ENCODE measurements around the gene TBC1D22A. TPM values are rescaled to one million over a fixed set of nuclear protein-coding genes. Genes with fewer than 3 reads are reported as not detected.

The TBC1D22A gene
- total and polyA plus RNA-seq, 2 experiments from 2014 or later = 9.6 to 13.3 TPM

GRCh38 chr22:46958658-46959057, 196.2 kb downstream of the TBC1D22A start (continued):
- TF ChIP-seq EZH2phosphoT487 (IDR thresholded peaks at IDR 0.05; ENCODE audit: unreplicated experiment) (no peak), CREB1 (CRISPR knock-in tag; IDR thresholded peaks at IDR 0.05; ENCODE audit: low read depth) (no peak), EZH2 (IDR thresholded peaks at IDR 0.05; ENCODE audit: low read depth, unreplicated experiment) (no peak), POLR2AphosphoS5 (IDR thresholded peaks at IDR 0.05; ENCODE audit: low read depth) (no peak), NANOG (IDR thresholded peaks at IDR 0.05; ENCODE audit: borderline replicate concordance) (no peak), ZNF114 (CRISPR knock-in tag; IDR thresholded peaks at IDR 0.05) (no peak), ZNF331 (CRISPR knock-in tag; IDR thresholded peaks at IDR 0.05; ENCODE audit: low read depth) (no peak), STAT1 (IDR thresholded peaks at IDR 0.05; ENCODE audit: unreplicated experiment) (no peak)
- TF ChIP-seq, protein P1, sequence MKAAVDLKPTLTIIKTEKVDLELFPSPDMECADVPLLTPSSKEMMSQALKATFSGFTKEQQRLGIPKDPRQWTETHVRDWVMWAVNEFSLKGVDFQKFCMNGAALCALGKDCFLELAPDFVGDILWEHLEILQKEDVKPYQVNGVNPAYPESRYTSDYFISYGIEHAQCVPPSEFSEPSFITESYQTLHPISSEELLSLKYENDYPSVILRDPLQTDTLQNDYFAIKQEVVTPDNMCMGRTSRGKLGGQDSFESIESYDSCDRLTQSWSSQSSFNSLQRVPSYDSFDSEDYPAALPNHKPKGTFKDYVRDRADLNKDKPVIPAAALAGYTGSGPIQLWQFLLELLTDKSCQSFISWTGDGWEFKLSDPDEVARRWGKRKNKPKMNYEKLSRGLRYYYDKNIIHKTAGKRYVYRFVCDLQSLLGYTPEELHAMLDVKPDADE (IDR thresholded peaks at IDR 0.05) = no peak
- TF ChIP-seq, protein P2, sequence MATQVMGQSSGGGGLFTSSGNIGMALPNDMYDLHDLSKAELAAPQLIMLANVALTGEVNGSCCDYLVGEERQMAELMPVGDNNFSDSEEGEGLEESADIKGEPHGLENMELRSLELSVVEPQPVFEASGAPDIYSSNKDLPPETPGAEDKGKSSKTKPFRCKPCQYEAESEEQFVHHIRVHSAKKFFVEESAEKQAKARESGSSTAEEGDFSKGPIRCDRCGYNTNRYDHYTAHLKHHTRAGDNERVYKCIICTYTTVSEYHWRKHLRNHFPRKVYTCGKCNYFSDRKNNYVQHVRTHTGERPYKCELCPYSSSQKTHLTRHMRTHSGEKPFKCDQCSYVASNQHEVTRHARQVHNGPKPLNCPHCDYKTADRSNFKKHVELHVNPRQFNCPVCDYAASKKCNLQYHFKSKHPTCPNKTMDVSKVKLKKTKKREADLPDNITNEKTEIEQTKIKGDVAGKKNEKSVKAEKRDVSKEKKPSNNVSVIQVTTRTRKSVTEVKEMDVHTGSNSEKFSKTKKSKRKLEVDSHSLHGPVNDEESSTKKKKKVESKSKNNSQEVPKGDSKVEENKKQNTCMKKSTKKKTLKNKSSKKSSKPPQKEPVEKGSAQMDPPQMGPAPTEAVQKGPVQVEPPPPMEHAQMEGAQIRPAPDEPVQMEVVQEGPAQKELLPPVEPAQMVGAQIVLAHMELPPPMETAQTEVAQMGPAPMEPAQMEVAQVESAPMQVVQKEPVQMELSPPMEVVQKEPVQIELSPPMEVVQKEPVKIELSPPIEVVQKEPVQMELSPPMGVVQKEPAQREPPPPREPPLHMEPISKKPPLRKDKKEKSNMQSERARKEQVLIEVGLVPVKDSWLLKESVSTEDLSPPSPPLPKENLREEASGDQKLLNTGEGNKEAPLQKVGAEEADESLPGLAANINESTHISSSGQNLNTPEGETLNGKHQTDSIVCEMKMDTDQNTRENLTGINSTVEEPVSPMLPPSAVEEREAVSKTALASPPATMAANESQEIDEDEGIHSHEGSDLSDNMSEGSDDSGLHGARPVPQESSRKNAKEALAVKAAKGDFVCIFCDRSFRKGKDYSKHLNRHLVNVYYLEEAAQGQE (IDR thresholded peaks at IDR 0.05; ENCODE audit: unreplicated experiment) = no peak

DNA sequence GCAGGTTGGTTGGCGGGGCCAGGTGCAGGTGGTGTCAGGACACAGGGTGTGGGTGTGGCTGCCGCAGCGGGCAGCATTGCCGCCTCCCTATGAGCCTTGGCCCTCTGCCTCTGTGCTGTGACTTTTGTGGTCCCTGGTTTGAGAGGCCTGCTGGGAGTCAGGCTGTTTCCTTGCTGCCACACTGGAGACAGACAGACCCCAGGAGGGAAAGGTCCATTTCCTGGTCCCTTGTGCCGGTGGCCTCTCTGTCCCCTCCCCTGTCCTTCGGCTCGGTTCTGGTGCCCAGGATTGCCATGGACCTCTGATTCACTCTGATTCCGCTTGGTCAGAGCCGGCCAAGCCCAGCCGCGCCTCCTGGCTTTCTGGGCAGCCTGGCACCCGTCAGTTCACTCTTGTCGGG, 196.9 kb downstream of the TBC1D22A start:
- H4K20me1 ChIP-seq (replicated peaks; ENCODE audit: insufficient read depth) = no peaks in the 10 kb centered on the region; the same call in 1 of the 2 replicates
- DNase-seq (ENCODE audit: low spot score) = no peak
- H3K4me1 Mint-ChIP-seq = peaks cover 27% of the 10 kb centered on the region
- no peak overlapping the region for H3K4me2 ChIP-seq
- no peaks in the 10 kb centered on the region for H3K9me3 Mint-ChIP-seq
- no peaks in the 10 kb centered on the region for H3K27me3 ChIP-seq (ENCODE audit: insufficient read depth)
- no peaks in the 10 kb centered on the region for H3K36me3 Mint-ChIP-seq (ENCODE audit: low read depth)
- ATAC-seq = no peak
- H3K27me3 Mint-ChIP-seq (ENCODE audit: insufficient read depth, low read depth, poor library complexity) = peaks cover 9% of the 10 kb centered on the region
- H3K9me2 ChIP-seq (ENCODE audit: insufficient read depth) = no peaks in the 10 kb centered on the region
- no peak overlapping the region for H2AFZ ChIP-seq
- no peaks in the 10 kb centered on the region for H3K79me2 ChIP-seq (replicated peaks; ENCODE audit: insufficient read depth)
- 0 out of 2 replicates have a peak, but pooled peaks cover 6% of the 10 kb centered on the region for H3K4me1 ChIP-seq (ENCODE audit: insufficient read depth)
- no peaks in the 10 kb centered on the region for H3K36me3 ChIP-seq (ENCODE audit: insufficient read depth)
- H3K4me3 ChIP-seq = no peak overlapping the region
- no peak overlapping the region for H3K27ac ChIP-seq (ENCODE audit: low read depth)
- H3F3A ChIP-seq (replicated peaks; ENCODE audit: low read depth) = no peaks in the 10 kb centered on the region
- H3K27ac Mint-ChIP-seq = no peak overlapping the region
- H3K4me3 Mint-ChIP-seq = no peak overlapping the region
- TF ChIP-seq POLR2AphosphoS5 (IDR thresholded peaks at IDR 0.05; ENCODE audit: low read depth) = no peak
- TF ChIP-seq EZH2phosphoT487 (IDR thresholded peaks at IDR 0.05; ENCODE audit: unreplicated experiment) = no peak
- TF ChIP-seq ZNF462 (CRISPR knock-in tag; IDR thresholded peaks at IDR 0.05) = no peak
- TF ChIP-seq NANOG (IDR thresholded peaks at IDR 0.05; ENCODE audit: borderline replicate concordance) = no peak
- no peak for TF ChIP-seq ZNF114 (CRISPR knock-in tag; IDR thresholded peaks at IDR 0.05)
- TF ChIP-seq CREB1 (CRISPR knock-in tag; IDR thresholded peaks at IDR 0.05; ENCODE audit: low read depth) = no peak
- TF ChIP-seq CTCF (conservative IDR thresholded peaks at IDR 0.05; ENCODE audit: low read depth in 2 of 2) = no peak
